Endothelial cell of hepatic sinusoid (primary cell): Measurements from ENCODE around the gene SLC10A4.

Experiments
- in situ Hi-C: cut with HindIII; loops from 2 replicates; pipeline ENCODE4 v1.10.0; 2017; ENCODE audit warnings: low sequenced_read_pairs

The SLC10A4 gene

DNA sequence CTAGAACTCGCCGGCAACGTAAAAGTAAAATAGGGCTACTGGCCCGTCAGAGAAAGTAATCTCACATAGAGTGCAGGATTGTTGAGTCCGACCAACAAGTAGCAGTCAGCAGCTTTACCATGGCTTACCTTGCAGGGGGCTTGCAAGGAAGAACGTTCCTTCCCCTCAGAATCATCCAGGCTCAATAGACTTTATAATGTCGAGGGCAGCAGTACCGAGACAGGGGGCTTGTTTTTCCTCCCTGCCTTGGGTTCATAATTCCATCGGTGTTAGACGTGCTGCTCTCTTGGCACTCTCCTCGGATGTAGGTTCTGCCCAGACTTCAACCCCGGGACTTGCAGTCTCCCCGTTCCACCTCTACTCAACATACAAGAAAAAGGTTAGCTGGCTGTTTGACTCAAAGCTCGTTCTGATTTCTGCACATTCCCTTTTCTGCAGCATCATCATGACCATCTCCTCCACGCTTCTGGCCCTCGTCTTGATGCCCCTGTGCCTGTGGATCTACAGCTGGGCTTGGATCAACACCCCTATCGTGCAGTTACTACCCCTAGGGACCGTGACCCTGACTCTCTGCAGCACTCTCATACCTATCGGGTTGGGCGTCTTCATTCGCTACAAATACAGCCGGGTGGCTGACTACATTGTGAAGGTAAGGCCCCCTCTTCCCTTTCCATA is 1.5 kb downstream of the SLC10A4 start:
- in situ Hi-C loops = no loop called here

DNA sequence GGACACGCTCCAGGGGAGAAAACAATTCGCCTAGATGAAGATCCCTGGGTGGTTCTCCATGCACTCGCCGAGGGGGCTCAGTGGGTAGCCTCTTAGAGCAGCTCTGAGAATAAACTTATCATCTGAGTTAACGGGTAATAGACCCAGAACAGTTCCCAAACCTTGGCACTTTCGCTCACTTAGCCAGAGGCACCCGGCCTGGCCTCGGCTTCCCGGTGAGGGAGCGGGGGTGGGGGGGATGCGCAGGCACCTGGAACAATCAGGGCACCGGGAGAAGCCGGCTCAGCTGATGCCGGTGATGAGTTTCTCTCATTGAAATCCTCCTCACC is 6.5 kb downstream of the SLC10A4 start:
- in situ Hi-C loops = no loop called here

DNA sequence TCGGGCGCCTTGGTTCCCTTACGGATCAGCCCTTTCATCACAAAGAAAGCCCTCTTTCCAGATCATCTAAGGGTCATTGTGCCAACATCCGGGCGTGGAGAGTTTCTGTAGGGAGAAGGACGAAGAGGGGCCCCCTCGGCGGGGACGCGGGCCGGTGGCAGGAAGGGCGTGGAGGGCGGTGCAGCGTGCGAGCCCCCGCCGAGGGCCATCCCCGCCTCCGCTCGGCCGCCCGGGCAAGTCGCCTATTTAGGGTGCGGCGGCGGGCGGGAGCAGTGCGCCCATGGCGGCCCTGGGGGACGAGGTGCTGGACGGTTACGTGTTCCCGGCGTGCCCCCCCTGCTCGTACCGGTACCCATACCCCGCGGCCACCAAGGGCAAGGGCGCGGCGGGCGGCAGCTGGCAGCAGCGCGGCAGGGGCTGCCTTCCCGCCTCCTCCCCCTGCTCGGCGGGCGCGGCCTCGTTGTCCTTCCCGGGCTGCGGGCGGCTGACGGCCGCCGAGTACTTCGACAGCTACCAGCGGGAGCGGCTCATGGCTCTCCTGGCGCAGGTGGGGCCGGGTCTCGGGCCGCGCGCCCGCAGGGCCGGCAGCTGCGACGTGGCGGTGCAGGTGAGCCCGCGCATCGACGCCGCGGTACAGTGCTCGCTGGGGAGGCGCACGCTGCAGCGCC is 7.0 kb downstream of the SLC10A4 start, which contains the start of gene ZAR1:
Gene ZAR1, plus strand, starts transcription at position 241 of the 668 bp plus-strand sequence. Its CDS starts 40 bp downstream, at position 281.
- in situ Hi-C loops = no loop called here

DNA sequence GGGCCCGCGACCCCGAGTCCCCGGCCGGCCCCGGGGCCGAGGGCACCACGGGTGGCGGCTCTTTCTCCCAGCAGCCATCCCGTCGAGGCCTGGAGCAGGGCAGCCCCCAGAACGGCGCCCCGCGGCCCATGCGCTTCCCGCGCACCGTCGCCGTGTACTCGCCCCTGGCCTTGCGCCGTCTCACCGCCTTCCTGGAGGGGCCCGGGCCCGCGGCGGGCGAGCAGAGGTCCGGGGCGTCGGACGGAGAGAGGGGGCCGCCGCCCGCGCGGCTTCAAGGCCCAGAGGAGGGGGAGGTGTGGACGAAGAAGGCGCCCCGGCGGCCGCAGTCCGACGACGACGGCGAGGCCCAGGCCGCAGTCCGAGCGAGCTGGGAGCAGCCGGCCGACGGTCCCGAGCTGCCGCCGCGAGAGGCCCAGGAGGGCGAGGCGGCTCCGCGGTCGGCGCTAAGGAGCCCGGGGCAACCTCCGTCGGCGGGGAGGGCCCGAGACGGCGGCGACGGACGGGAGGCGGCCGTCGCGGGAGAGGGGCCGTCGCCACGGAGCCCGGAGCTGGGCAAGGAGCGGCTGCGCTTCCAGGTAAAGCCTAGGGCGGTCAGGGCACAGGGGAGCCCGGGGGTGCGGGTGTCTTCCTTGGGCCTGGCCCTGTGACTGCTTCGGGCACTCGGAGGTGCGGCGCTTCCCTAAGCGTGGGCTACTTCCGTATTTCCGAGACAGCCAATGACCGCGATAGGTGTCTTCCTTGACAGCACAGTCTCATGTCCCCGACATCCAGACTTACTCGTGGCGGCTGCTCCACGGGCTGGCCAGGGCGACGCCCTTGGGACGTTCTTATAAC is 7.8 kb downstream of the SLC10A4 start:
- in situ Hi-C loops = no loop called here

DNA sequence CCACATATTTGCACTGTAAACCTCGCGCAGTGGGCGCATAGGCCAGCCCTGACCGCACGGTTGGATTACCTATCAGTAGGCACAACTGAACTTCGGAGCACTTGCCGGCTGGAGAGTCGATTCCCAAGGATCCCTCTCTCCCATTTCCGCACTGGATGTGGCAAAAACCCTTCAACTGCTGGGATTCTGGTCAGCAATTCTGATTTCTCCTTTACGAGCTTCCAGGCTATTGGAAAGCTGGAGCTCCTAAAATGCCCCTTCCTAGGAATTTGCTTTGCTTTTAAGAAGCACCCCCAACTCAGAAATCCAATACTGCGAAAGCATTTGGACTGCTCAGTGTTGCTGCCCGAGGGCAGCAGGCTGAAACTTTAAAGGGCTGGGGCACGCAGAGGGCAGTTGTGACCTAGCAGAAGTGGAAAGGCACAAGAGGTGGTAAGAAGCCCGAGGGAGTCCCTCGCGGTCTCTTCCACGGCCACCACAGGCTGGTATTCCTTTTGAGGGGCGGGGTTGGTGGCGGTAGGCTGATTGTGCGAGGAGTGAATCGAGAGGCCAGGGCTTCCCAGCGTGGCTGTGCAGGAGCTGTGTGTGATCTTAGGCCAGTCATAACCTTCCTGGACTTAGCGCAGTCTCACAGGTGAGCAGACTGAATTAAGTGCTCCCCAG is 8.5 kb downstream of the SLC10A4 start:
- in situ Hi-C loops = no loop called here

DNA sequence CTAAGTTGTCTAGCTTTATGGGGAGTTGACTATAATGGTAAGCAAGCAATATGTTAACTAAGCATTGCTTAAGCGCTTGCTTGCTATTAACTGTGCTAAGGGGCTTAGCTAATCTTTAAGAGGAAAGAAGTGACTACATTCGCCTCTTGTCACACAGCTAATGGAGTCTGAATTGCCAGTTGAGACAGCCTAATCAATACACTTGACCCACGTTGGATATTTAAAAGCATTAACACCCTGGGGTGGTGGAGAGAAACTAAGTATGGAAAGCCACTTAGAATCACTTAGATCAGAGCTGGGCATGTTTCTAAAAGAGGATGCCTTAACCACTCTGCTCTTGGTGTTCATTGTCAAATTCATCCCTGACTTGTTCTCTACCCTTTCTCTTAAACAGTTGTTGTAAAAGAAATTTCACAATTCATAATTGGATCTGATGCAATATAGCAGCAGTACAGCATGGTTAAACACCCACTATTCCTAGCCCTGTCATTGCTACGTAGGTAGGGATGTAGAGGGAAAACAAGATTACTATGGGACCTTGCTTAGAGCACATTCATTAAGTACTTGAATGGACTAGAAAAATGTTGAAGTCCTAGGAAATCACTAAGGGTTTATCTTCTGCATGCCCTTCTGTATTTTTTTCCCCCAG is 10.4 kb downstream of the SLC10A4 start:
- in situ Hi-C loops = no loop called here

DNA sequence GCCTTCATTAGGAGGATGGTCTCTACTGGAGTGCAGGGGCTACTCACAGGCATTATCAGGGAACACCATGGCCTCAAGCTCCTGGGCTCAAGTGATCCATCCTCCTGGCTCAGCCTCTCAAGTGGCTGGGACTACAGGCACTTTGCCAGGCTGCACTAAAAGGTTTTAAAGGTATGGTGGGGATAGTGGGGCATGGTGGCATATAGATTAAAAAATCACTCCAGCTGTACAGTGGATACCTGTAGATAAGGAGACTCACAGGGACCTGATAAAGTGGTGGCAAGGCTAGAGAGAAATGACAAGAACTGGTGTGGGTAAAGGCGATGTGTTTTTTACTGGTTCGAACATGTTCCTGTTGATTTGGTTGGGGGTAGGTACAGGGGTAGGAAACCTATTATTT is 12.8 kb downstream of the SLC10A4 start:
- in situ Hi-C loops = no loop called here

DNA sequence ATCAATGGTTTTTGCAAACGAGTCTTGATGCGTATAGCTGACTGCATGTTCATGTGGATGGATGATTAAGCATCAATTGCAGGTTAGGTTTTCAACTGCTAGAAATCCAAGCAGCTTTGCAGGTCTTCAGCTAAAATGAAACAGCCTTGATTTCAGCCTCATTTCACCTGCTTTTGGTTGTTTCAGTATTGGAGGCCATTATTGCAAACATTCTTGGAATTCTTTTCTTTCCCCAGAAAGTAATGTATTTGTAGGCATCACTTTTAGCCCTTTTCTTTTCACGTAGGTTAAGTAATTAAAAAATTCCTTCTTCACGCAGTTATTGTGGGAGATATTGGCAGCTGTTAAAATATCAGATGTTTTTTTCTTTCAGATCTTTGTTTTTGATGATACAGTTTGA is 15.8 kb downstream of the SLC10A4 start:
- in situ Hi-C loops = no loop called here

DNA sequence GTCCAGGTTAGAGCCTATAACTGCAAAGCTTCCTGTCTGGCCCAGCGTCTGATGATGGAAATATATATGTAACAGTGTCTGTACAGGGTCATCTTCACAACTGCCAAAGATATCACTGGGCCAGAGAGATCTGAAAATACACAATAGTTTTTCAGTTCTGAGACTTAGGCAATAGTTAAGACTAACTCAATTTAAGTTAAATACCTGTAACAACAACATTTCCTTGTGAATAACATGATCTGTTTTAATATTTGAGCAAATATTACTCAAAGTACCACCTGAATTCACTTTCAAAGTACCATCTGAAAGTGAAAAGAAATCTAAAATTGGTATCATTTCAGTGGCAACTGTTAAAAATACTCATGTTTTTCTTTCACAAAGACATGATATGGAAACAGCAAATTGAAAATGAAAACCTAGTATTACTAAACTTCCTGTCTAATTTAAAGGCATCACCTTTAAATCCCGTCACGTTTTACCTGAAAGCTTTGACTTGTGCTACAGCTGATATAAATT is 16.5 kb downstream of the SLC10A4 start:
- in situ Hi-C loops = no loop called here

DNA sequence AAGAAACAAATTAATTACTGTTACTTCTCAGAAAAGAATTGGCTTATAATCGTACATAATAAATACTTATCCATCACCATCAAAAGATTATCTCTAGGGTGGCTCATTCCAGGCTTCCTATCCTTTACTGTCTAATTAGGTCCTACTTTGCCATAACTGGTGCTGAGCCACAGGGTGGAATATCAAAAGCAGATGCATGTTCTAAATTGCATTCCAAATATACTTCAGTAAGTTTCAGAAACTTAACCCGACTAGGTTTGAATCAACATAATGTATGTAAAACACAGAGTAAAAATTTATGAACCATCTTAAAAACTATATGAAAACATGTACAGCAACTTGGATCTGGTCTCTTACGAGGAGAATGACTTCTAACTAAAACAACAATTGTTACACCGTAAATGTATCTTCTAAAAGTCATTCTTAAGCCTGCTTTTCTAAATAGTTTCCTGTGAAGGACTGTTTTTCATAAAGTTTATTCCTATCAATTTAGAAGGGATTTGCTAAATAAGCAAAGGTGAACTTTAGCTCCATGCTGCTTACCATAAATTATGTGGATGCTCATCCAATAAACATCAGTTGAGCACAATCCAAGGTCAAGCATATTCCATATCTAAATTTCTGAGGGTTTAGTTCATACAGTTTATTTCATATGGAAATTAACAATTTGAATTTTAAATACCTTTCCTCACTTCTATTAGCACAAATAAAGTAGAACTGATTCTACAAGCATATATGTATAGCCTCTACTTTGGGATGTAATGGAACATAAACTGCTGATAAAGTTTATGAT is 20.3 kb downstream of the SLC10A4 start:
- in situ Hi-C loops = no loop called here

DNA sequence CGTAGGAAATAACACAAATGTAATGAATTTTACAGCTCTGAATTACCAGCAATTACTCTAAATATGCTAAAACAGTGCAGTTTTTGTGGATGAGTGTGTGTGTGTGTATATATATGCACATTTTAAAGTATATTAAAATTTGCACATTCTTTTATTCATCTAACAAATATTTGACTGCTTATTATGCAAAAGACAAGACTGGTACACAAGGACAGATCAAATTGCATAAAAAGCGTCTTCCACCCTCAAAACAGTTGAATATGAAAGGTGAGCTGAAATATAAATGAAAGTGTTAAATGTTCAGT is 20.8 kb downstream of the SLC10A4 start:
- in situ Hi-C loops = no loop called here

DNA sequence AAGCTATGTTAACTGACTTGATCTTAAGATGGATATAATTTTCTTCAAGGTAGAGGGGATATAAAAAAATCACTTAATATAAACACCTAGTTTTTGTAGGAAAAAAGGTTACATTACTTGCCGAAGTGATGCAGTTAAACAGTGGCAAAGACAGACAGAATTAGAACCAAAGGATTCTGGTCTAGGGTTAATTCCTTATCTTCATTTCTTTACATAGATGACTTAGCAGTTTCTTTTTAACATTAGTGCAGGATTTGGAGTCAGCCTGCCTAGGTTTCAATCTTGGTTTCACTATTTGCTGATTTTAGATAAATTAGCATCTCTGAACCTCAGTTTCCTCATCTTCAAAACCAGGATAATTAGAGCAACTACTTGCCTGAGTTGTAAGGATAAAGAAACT is 21.2 kb downstream of the SLC10A4 start:
- in situ Hi-C loops = no loop called here

DNA sequence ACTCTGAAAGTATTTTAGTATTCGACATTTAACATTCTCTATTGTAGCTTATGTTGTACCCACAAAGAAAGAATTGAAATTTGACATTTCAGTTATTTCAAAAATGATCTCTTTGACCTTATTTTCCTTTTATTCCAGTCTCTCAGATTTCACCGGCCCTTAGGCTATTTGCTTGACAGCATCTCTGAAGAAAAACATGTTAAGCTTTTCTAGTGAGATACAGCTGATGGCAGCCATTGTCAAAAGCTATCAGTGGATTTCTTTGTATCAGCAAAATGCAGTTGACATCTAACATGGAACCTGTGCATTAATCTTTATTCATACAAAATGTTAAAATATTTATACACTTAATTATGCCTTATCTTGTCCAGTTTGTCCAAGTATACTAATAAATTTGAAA is 23.6 kb downstream of the SLC10A4 start:
- in situ Hi-C loops = no loop called here

DNA sequence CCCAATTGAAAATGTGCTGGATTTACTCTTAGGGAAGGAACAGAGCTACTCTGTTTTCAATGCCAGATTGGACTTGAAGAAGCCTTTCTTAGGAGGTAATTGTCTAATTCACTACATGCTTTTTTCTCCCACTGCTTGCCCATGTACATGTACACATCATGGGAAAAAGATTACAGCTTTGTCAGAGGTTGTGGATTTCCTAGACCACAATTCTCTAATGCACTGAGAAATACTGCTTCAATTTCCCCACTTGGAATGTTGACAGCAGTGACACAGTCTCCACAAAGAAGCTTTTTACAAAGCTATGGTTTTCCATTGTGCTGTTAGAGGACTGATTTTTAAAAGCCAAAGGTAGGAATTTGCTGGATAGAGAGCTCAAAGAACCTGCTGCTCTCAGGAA is 26.4 kb downstream of the SLC10A4 start:
- in situ Hi-C loops = no loop called here

DNA sequence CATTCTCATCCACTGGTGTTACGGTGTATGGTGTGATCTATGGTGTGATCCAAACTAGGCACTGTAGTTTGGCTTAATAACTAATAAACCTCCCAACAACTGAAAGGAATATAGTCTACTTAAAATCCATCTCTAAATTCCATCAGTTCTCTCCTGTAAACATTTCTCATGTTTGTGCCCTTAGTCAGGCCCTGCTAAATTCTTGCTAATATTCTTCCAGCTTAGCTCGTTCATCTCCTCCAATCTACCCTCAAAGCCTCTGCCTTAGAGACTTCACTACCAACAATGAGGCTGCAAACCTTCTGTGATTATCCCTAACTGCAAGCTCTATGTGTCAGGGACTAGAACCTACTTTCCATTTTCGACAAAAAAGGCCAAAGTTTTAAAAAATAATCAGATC is 35.0 kb downstream of the SLC10A4 start:
- in situ Hi-C loops = no loop called here

DNA sequence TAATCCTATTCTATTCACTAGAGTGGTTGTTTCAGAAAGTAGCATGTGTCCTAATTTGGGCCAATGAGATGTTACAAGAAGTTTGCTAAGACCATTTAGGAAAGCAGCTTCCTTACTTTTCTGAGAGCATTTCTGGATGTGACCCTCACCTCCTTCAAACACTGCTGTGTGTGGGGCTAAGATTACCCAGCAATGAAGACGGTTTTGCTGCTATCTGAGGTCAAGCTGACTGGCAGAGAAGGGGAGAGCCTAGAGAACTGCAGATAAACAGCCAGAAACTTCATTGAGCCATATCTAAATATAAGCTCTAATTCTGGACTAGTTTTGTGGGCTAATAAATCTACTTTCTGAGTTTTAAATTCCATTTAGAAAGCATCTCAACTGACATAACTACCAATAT is 43.3 kb downstream of the SLC10A4 start:
- in situ Hi-C loops = no loop called here

DNA sequence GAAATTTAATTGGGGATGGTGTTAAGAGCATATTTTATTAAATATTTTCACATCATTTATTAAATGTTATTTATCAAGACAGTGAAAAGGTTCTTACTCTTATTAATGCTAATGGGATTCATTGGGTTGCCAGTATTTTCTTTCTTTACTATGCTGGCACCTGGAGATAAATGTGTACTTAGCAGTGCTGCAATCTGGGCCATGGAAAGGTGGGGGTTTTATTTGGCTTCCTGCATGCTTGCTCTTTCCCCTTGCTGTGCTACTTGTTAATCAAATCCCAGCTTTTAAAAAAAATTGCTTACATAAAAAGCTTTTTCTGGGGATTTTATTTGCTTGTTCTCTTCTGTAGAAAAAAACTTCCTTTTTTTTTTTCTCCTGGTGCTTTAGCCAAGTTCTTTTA is 55.2 kb downstream of the SLC10A4 start:
- in situ Hi-C loops = no loop called here
